T-helper 2 cell treated with Interferon-gamma antibody and Interleukin-4, amounts not matched to agents 100 ng/mL and 5 ng/mL, for 36 hours (primary cell): ENCODE data around the gene MELTF. TPM values are rescaled to one million over a fixed set of nuclear protein-coding genes. Genes with fewer than 3 reads are reported as not detected.
"Not testable (repeated sequence)": the region's sequence is repeated elsewhere in the genome, so short reads cannot be mapped to it uniquely, and the experiment has no call there.

Experiments
- intact Hi-C: fragments of 100-400 bp; cut with micrococcal nuclease; formaldehyde crosslinking; loops from one replicate; pipeline ENCODE4 v1.15.1; 2023
- total RNA-seq: library from RNA; stranded (reverse); gene quantifications from 2 replicates; pipeline ENCODE4 v1.2.3, GENCODE V29; 2022

The MELTF gene
- total RNA-seq, result 6.9 and 9.0 TPM in 2 replicates

- intact Hi-C loops, result loop anchor here (1.0 to 2.0 kb wide), 2 partner anchors 26 to 61 kb away; partner anchors contain the start of gene PIGZ
Measured at GRCh38 chr3:197029511-197030167, at the start of gene MELTF. MELTF (minus strand) TSS chr3:197029817; CDS start chr3:197029702, 115 bp downstream.

GRCh38 chr3:197076415-197076814 lies 46.8 kb upstream of the MELTF start:
- intact Hi-C loops, result no loop called here

- intact Hi-C loops, result no loop called here
Measured at GRCh38 chr3:197068077-197068476, 38.5 kb upstream of the MELTF start.

- intact Hi-C loops, result no loop called here
Measured at GRCh38 chr3:197064771-197065170, 35.2 kb upstream of the MELTF start.

- intact Hi-C loops, result no loop called here
Measured at GRCh38 chr3:197062446-197062845, 32.8 kb upstream of the MELTF start.

- intact Hi-C loops, result not testable (repeated sequence)
Measured at GRCh38 chr3:197051637-197052036, 22.0 kb upstream of the MELTF start.

GRCh38 chr3:197050511-197050910 lies 20.9 kb upstream of the MELTF start:
- intact Hi-C loops, result no loop called here

GRCh38 chr3:197042539-197042938 lies 12.9 kb upstream of the MELTF start:
- intact Hi-C loops, result no loop called here

GRCh38 chr3:197041875-197042488 lies 12.4 kb upstream of the MELTF start:
- intact Hi-C loops, result no loop called here

- intact Hi-C loops, result no loop called here
Measured at GRCh38 chr3:197040658-197041057, 11.0 kb upstream of the MELTF start.

GRCh38 chr3:197038679-197039462 lies 9.3 kb upstream of the MELTF start:
- intact Hi-C loops, result no loop called here

- intact Hi-C loops, result no loop called here
Measured at GRCh38 chr3:197035577-197035976, 6.0 kb upstream of the MELTF start.

GRCh38 chr3:197034778-197035177 lies 5.2 kb upstream of the MELTF start:
- intact Hi-C loops, result not testable (repeated sequence)

GRCh38 chr3:197033764-197034163 lies 4.1 kb upstream of the MELTF start:
- intact Hi-C loops, result not testable (repeated sequence)

GRCh38 chr3:197031315-197032285 lies 2.0 kb upstream of the MELTF start:
- intact Hi-C loops, result no loop called here

GRCh38 chr3:197030379-197031314 lies 1.0 kb upstream of the MELTF start:
- intact Hi-C loops, result no loop called here

- intact Hi-C loops, result loop anchor here (1.0 to 2.0 kb wide), 2 partner anchors 26 to 60 kb away; partner anchors contain the start of gene PIGZ
Measured at GRCh38 chr3:197028728-197029510, 698 bp downstream of the MELTF start.

- intact Hi-C loops, result loop anchor here (2.0 kb wide), 1 partner anchor 59 kb away; the partner anchor contains the start of gene PIGZ
Measured at GRCh38 chr3:197027896-197028727, 1.5 kb downstream of the MELTF start.
